HAP-1 (cell line): ENCODE data around the gene TNFRSF25.
"Not testable (repeated sequence)": the region's sequence is repeated elsewhere in the genome, so short reads cannot be mapped to it uniquely, and the experiment has no call there.

Experiments
- DNase-seq, 2 experiments: peaks; one replicate each; pipeline ENCODE4 v3.0.0-alpha.2; 2016 to 2020; ENCODE audit warnings: low spot score in 2 of 2
- H3K27me3 ChIP-seq: fragments of 250-450 bp; sonication (Bioruptor Pico); 2 replicates; pipeline ENCODE4 v1.5.1; 2020; ENCODE audit warnings: low read depth, mild to moderate bottlenecking, moderate library complexity
- H3K36me3 ChIP-seq: fragments of 250-450 bp; sonication (Bioruptor Pico); replicated peaks from 2 replicates; pipeline ENCODE4 v1.5.1; 2020; ENCODE audit warnings: mild to moderate bottlenecking
- H3K4me1 ChIP-seq: fragments of 250-450 bp; sonication (Bioruptor Pico); 2 replicates; pipeline ENCODE4 v1.5.1; 2020; ENCODE audit warnings: mild to moderate bottlenecking
- H3K4me3 ChIP-seq: fragments of 250-450 bp; sonication (Bioruptor Pico); 2 replicates; pipeline ENCODE4 v1.5.1; 2020; ENCODE audit warnings: mild to moderate bottlenecking, moderate library complexity
- H3K9me3 ChIP-seq: fragments of 250-450 bp; sonication (Bioruptor Pico); 2 replicates; pipeline ENCODE4 v1.5.1; 2020; ENCODE audit warnings: mild to moderate bottlenecking, moderate library complexity
- in situ Hi-C: fragments of 300-500 bp; cut with MboI; formaldehyde crosslinking; loops from 3 replicates; pipeline ENCODE4 v1.14.3; 2020; ENCODE audit warnings: low sequenced_read_pairs, inconsistent platforms, mixed read lengths

Gene TNFRSF25

GRCh38 chr1:6453895-6454855, 11.8 kb downstream of the TNFRSF25 start:
- DNase-seq, in situ Hi-C loops, H3K36me3 ChIP-seq, H3K9me3 ChIP-seq, H3K4me3 ChIP-seq, H3K4me1 ChIP-seq: not testable (repeated sequence)
- H3K27me3 ChIP-seq, result peaks cover 50% of the 10 kb centered on the region

DNA sequence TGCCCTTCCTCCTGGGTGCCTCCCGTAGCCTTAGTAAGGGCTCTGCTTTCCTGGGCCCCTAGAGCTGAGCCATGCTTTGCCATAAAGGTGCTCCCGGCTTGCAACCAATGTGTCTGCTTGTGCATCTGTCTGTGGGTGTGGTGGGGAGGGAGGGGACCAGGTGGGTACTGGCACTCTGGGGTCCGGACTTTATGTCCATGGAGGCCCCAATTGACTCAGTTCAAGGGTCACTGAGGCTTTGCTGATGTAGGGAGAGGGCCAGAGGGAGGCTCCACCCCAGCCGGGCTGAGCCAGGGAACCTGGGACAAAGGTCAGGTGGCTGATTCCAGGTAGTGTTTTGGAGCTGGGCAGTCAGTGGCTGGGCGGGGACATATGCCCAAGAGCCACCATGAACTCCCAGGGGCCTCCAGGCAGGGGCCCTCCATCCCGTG, 15.0 kb downstream of the TNFRSF25 start:
- Histone ChIP-seq H3K27me3 (peaks cover 73% of the 10 kb centered on the region), H3K9me3 (no peaks in the 10 kb centered on the region), H3K36me3 (no peaks in the 10 kb centered on the region), H3K4me1 (no peaks in the 10 kb centered on the region), H3K4me3 (no peak overlapping the region)
- in situ Hi-C loops, result no loop called here
- no peak for DNase-seq

- in situ Hi-C loops, H3K9me3 ChIP-seq, H3K4me1 ChIP-seq, DNase-seq, H3K36me3 ChIP-seq, H3K4me3 ChIP-seq: not testable (repeated sequence)
- H3K27me3 ChIP-seq, result peaks cover 71% of the 10 kb centered on the region
Observed at GRCh38 chr1:6450486-6450885, 15.5 kb downstream of the TNFRSF25 start.

- DNase-seq, result no peak
- peaks cover 69% of the 10 kb centered on the region for H3K27me3 ChIP-seq
- H3K4me3 ChIP-seq, result no peak overlapping the region
- no peaks in the 10 kb centered on the region for H3K9me3 ChIP-seq
- no peaks in the 10 kb centered on the region for H3K36me3 ChIP-seq
- in situ Hi-C loops, result no loop called here
- H3K4me1 ChIP-seq, result no peaks in the 10 kb centered on the region
Observed at GRCh38 chr1:6450005-6450450, 15.9 kb downstream of the TNFRSF25 start.

DNA sequence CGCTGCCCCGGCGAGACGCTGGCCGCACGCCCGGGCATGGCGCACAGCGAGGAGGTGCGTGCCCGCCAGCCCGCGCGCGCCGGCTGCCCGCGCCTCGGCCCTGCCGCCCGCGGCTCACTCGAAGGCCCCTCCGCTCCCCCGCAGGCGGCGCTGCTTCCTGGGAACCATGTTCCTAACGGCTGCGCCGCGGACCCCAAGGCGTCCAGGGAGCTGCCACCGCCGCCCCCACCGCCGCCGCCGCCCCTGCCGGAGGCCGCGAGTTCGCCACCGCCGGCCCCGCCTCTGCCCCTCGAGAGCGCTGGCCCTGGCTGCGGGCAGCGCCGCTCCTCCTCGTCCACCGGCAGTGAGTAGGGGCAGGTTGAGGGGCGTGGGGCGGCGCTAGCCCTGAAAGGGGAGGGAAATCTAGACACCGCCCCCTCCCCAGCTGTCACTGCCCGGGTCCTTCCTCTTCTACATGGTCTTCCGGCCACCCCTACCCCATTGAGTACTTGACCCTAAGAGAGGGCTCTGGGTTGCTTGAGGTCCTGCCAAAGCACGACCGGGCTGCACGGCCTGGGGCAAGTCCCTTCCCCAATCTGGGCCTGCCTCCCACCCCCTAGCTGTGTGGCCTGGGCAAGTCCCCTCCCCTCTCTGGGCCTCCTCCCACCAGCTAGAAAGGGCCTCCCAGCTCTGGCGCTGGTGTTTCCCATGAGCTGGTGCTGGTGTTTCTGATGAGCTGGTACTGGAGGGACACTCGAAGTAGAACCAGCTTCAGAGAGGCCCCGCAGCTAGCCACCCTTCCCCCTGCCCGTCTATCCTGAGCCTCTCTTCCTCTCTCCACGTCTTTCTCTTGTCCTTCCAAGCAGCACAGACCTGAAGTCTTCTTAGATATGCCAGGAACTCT, 17.0 kb downstream of the TNFRSF25 start:
- Histone ChIP-seq H3K4me3 (no peak overlapping the region), H3K9me3 (no peaks in the 10 kb centered on the region), H3K27me3 (peaks cover 62% of the 10 kb centered on the region), H3K36me3 (no peaks in the 10 kb centered on the region), H3K4me1 (no peaks in the 10 kb centered on the region)
- in situ Hi-C loops, result no loop called here
- DNase-seq, result peak in 1 of 2 experiments; percentile 52

DNA sequence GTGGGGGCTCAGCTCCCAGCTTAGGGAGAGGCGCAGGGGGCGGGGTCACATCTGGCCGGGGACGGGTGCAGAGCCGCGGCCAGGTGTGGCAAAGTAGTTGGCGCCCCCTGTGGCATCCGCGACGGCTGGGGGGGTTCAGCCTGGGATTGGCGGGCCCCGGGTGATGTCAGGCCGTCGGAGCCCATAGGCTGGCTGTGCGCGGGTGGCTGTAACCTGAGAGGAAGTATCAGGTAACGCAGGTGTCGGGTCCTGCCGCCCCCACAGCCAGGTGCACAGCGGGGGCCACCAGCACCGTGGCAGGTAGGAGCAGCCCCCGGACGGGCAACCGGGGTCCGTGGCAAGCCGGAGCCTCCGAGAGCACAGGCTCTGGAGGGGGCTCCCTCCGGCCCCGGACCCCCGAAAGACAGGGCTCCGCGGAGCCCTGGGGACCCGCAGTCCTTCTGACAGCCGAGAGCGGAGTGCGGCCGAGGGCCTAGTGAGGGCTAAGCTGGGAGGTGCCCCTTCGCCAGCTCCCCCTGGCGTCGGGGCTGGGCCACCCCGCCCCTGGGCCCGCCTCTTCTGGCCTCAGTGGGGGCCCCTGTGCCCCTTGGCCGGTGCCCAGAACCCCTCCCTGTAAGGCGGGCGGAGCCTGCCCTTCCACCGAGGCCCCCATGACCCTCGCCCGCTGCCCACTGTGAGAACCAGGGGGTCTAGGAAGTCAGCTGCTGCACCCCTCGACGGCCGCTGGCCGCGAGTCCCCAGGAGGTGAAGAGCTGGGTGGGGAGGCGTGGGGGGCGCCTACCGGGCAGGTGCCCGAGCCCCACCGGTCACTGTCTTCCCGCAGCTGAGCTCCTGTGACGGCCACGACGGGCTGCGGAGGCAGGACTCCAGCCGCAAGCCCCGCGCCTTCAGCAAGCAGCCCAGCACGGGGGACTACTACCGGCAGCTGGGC, 17.9 kb downstream of the TNFRSF25 start:
- peaks cover 58% of the 10 kb centered on the region for H3K27me3 ChIP-seq
- no peaks in the 10 kb centered on the region for H3K4me1 ChIP-seq
- in situ Hi-C loops, result no loop called here
- no peaks in the 10 kb centered on the region for H3K9me3 ChIP-seq
- no peak for DNase-seq
- H3K36me3 ChIP-seq, result no peaks in the 10 kb centered on the region
- H3K4me3 ChIP-seq, result no peak overlapping the region

DNA sequence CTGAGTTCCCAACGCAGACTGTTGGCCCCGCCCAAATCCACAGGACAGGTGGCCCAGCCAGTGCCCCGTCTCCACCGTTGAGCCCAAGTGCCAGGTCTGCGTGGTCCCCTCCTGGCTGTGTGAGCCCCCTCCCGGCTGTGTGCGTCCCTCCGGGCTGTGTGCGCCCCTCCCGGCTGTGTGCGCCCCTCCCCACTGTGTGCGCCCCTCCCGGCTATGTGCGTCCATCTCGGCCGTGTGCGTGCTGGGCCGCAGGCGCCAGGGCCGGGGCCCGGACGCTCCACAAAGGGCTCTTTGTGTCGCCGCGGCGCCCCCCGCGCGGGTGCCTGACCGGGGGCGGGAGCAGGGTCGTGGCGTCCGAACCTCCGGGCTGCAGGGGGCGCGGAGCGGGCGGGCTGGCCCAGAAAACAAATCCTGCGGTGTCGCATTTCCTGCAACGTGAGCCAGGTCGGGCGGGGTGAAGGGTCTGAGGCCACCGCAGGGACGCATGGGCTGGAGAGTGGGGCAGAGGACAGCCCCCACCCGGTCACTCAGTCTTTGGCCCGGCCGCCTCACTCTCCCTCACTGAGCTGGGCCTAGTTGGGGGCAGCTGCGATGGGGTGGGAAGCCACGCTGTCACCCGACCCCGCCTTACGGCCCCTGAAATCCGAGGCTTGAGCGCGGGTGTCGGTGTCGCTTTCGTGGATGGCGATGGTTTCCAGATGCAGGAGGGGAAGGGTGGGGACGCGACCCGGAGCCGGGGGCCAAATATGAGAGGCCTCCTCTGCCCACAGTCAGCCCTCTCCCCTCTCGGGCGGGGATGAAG, 18.8 kb downstream of the TNFRSF25 start:
- in situ Hi-C loops, result no loop called here
- Histone ChIP-seq H3K27me3 (peaks cover 51% of the 10 kb centered on the region), H3K36me3 (no peaks in the 10 kb centered on the region), H3K4me3 (no peak overlapping the region), H3K9me3 (no peaks in the 10 kb centered on the region), H3K4me1 (no peaks in the 10 kb centered on the region)
- DNase-seq, result no peak

- H3K27me3 ChIP-seq, result peaks cover 49% of the 10 kb centered on the region
- H3K4me3 ChIP-seq, result no peak overlapping the region
- H3K9me3 ChIP-seq, result no peaks in the 10 kb centered on the region
- no peak for DNase-seq
- in situ Hi-C loops, result no loop called here
- H3K4me1 ChIP-seq, result no peaks in the 10 kb centered on the region
- H3K36me3 ChIP-seq, result no peaks in the 10 kb centered on the region
Observed at GRCh38 chr1:6446665-6447015, 19.3 kb downstream of the TNFRSF25 start.

DNA sequence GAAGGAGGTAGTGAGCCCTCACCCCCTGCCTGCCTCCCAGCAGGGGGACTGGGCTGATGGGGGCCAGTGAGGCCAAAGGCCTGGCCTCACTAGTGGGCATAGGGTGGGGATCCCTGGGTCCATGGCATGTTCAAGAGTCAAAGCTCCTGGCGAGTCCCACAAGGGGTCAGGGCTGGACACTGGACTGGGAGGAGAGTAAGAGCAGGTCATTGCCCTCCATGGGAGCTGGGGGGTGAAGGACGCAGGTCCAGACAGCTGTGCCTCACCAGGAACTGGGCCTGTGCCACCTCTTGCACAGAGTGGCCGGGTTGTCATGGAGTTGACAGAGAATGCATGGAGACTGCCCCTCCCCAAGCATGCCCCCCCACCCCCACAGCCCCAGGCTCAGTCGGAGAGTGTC, 20.0 kb downstream of the TNFRSF25 start:
- DNase-seq, H3K4me3 ChIP-seq, H3K36me3 ChIP-seq, H3K9me3 ChIP-seq, in situ Hi-C loops, H3K4me1 ChIP-seq: not testable (repeated sequence)
- peaks cover 42% of the 10 kb centered on the region for H3K27me3 ChIP-seq

DNA sequence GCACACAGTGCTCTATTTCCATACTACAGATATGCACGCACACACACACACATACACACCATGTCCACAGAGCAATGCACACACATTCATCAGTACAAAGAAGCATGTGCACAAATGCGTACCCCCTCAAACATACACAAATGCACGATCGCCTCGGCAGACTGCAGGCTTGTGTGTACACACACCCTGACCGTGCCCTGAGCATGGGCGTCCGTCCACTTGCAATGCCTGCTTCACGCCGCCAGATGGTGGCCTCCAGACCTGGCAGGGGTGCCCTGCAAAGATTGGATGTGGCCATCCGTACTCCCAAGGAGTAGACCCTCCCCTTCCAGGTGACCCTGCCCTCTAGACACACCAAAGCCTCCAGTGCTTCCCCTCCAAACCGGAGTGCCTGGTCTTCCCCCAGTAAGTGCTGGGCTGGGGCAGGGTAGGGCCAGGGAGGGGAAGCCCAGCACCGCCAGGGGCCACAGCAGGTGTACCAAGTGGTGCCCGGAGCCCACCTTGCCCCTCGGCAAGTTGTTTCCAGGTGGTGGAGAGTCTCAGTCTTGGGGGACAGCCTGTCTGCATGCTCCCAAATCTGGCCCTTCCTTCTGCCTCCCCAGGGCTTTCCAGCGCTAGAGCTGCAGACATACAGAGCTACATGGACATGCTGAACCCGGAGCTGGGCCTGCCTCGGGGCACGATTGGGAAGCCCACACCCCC, 20.8 kb downstream of the TNFRSF25 start:
- peak in 1 of 2 experiments; percentile 71 for DNase-seq
- Histone ChIP-seq H3K4me1 (no peaks in the 10 kb centered on the region), H3K4me3 (no peak overlapping the region), H3K9me3 (no peaks in the 10 kb centered on the region), H3K27me3 (peaks cover 36% of the 10 kb centered on the region), H3K36me3 (no peaks in the 10 kb centered on the region)
- in situ Hi-C loops, result no loop called here

- DNase-seq, result no peak
- no peaks in the 10 kb centered on the region for H3K9me3 ChIP-seq
- H3K27me3 ChIP-seq, result peaks cover 28% of the 10 kb centered on the region
- no peaks in the 10 kb centered on the region for H3K36me3 ChIP-seq
- no peaks in the 10 kb centered on the region for H3K4me1 ChIP-seq
- no peak overlapping the region for H3K4me3 ChIP-seq
- in situ Hi-C loops, result no loop called here
Observed at GRCh38 chr1:6444377-6444776, 21.6 kb downstream of the TNFRSF25 start.
